IPS DF 4.7 (cell line): ENCODE measurements around the gene TMEM176A.
"Not testable (repeated sequence)": the region's sequence is repeated elsewhere in the genome, so short reads cannot be mapped to it uniquely, and the experiment has no call there.

ENCODE experiments used
- DNase-seq: peaks from one replicate; pipeline ENCODE4 v3.0.0-alpha.2; 2013; ENCODE audit warnings: low spot score; ENCODE audit errors: extremely low read depth

TMEM176A gene

GRCh38 chr7:150788474-150789269 is 11.9 kb upstream of the TMEM176A start:
- DNase-seq = no peak

- no peak for DNase-seq
Measured at GRCh38 chr7:150790416-150791075, 10.0 kb upstream of the TMEM176A start.

GRCh38 chr7:150791304-150791703 is 9.3 kb upstream of the TMEM176A start:
- no peak for DNase-seq

GRCh38 chr7:150791746-150792452 is 8.7 kb upstream of the TMEM176A start:
- no peak for DNase-seq

- no peak for DNase-seq
Measured at GRCh38 chr7:150793569-150794238, 6.9 kb upstream of the TMEM176A start.

GRCh38 chr7:150797661-150798060 is 2.9 kb upstream of the TMEM176A start:
- DNase-seq = no peak

GRCh38 chr7:150799156-150799555 is 1.4 kb upstream of the TMEM176A start:
- DNase-seq = no peak

GRCh38 chr7:150799741-150800580 is 608 bp upstream of the TMEM176A start, which contains the start of gene TMEM176B:
TMEM176B (minus strand) TSS chr7:150800364; CDS start chr7:150796569, 3,795 bp downstream.
- no peak for DNase-seq

- DNase-seq = no peak
Measured at GRCh38 chr7:150801242-150801945, 825 bp downstream of the TMEM176A start.

- no peak for DNase-seq
Measured at GRCh38 chr7:150801946-150802771, 1.6 kb downstream of the TMEM176A start.

- DNase-seq = no peak
Measured at GRCh38 chr7:150803161-150803860, 2.7 kb downstream of the TMEM176A start.

- no peak for DNase-seq
Measured at GRCh38 chr7:150804802-150805201, 4.2 kb downstream of the TMEM176A start.

- DNase-seq = no peak
Measured at GRCh38 chr7:150805864-150806263, 5.3 kb downstream of the TMEM176A start.

- no peak for DNase-seq
Measured at GRCh38 chr7:150806454-150806853, 5.9 kb downstream of the TMEM176A start.

- DNase-seq = no peak
Measured at GRCh38 chr7:150806863-150807262, 6.3 kb downstream of the TMEM176A start.

- not testable (repeated sequence) for DNase-seq
Measured at GRCh38 chr7:150807616-150808438, 7.3 kb downstream of the TMEM176A start.

- DNase-seq = no peak
Measured at GRCh38 chr7:150814328-150815001, 13.9 kb downstream of the TMEM176A start.
